ENCODE results near the gene BCKDHA. TPM values are rescaled to one million over a fixed set of nuclear protein-coding genes. Genes with fewer than 3 reads are reported as not detected.

The BCKDHA gene
- total and polyA plus RNA-seq, 2 experiments from 2014 or later, result 30.3 to 39.6 TPM

DNA sequence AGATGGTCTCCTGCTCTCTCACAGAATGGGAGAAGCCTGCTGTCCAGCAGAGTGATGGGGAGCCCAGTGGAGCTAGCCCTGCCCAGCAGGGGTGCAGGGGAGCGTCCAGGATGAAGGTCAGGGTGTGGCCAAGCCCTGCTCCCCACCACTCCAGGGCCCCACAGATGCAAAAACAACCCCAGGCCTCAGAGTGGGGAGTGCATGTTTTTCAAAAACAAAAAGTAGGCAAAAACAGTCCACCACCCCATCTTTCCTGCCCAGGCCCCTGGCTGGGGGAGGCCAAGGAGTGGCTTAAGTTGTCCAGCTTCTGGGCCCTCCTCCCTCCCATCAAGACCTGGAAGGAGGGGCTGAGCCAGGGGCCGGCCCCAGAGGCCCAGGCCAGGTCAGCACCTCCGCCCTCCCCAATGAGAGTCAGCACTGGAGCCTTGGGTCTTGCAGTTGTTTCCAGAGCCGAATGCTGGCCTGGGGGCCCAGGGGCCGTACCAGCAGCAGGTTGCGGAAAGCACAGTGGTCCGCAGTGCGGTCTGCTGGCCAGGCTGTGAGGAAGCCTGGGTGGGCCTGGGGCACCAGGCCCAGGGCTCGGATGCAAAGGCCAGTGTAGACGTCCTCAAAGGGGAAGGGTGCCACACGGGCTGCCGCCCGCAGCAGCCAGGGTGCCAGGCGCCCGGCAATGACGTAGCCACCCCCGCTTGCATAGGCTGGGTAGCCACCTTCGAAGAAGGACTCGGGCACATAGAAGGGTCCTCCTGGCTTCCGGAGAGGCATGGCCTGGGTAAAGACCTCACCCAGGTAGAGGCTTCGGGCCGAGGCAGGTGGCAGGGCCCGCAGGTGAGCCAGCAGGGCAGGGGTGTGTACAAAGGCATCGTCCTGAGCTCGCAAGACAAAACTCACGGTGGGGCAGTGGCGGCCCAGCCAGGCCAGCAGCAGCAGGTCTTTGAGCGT lies 27.8 kb downstream of the BCKDHA start:
- no peak overlapping the region for H2AFZ ChIP-seq
- no peaks in the 10 kb centered on the region for H4K20me1 ChIP-seq (ENCODE audit: insufficient read depth, poor library complexity, severe bottlenecking)
- no peaks in the 10 kb centered on the region for H3K9me2 ChIP-seq (replicated peaks; ENCODE audit: insufficient read depth)
- no peaks in the 10 kb centered on the region for H3K36me3 ChIP-seq (replicated peaks; ENCODE audit: insufficient read depth, low read depth)
- peaks cover 41% of the 10 kb centered on the region for H3K79me2 ChIP-seq
- WGBS (ENCODE audit: low lambda C conversion rate, missing lambda C conversion rate), result 94% methylated on average over 28 of the region's 28 CpGs
- H3K9me3 ChIP-seq (ENCODE audit: low read depth), result no peaks in the 10 kb centered on the region
- H3K27ac ChIP-seq, result no peak overlapping the region
- H3K4me2 ChIP-seq, result peak overlapping the region; percentile 96
- H3K4me3 ChIP-seq, result no peak overlapping the region
- no peak for DNase-seq (ENCODE audit: low spot score)
- H3K4me1 ChIP-seq (ENCODE audit: insufficient read depth), result peaks cover 25% of the 10 kb centered on the region
- TF ChIP-seq EZH2phosphoT487 (IDR thresholded peaks at IDR 0.05; ENCODE audit: low read depth, severe bottlenecking, unreplicated experiment) (no peak), CTCF (IDR thresholded peaks at IDR 0.05; ENCODE audit: poor library complexity) (no peak), EZH2 (IDR thresholded peaks at IDR 0.05; ENCODE audit: borderline replicate concordance) (no peak)
- no peaks in the 10 kb centered on the region for H3K27me3 ChIP-seq

- Histone ChIP-seq H3K4me1 (ENCODE audit: insufficient read depth) (peaks cover 25% of the 10 kb centered on the region), H3K36me3 (replicated peaks; ENCODE audit: insufficient read depth, low read depth) (no peaks in the 10 kb centered on the region), H3K79me2 (peaks cover 41% of the 10 kb centered on the region), H4K20me1 (ENCODE audit: insufficient read depth, poor library complexity, severe bottlenecking) (no peaks in the 10 kb centered on the region), H3K27ac (peak overlapping the region; percentile 97), H2AFZ (no peak overlapping the region), H3K4me3 (peak overlapping the region; percentile 35), H3K4me2 (peak overlapping the region; percentile 96), H3K27me3 (no peaks in the 10 kb centered on the region), H3K9me2 (replicated peaks; ENCODE audit: insufficient read depth) (no peaks in the 10 kb centered on the region), H3K9me3 (ENCODE audit: low read depth) (no peaks in the 10 kb centered on the region)
- TF ChIP-seq EZH2phosphoT487 (IDR thresholded peaks at IDR 0.05; ENCODE audit: low read depth, severe bottlenecking, unreplicated experiment) (no peak), CTCF (IDR thresholded peaks at IDR 0.05; ENCODE audit: poor library complexity) (no peak), EZH2 (IDR thresholded peaks at IDR 0.05; ENCODE audit: borderline replicate concordance) (no peak)
- no peak for DNase-seq (ENCODE audit: low spot score)
- WGBS (ENCODE audit: low lambda C conversion rate, missing lambda C conversion rate), result 92% methylated on average over 30 of the region's 36 CpGs
Measured at GRCh38 chr19:41426116-41426841, 28.7 kb downstream of the BCKDHA start.

DNA sequence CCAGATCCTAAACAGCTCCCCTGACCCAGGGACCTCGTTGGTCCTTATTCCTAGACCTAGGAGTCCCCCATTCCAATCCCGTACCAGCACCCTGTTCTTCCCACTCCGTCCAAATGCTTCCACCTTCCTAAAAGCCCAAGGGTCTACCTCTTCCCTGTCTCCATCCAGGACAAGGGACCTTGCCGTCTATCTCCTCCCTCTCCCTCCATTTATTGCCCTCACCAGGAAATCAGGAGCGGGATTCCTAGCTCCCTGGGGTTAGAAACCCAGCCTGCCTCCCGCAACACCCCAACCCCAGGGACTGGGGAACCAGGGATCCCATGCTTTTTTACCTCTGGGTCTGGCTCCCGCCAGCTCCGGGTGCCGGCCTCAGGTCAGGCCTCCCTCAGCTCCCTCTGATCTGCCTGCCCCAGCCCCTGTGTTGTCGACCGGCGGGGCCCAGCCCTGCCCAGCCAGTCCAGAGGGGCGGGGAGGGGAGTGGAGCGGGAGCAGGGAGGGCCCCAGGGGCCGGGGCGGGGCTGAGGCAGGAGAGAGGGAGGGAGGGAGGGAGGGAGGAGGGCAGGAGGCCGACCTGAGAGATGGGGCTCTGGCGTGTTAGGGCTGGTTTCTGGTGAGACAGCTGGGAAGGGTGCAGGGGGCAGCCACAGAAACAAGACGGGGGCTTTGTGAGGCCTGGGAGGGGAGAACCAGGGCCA lies 29.5 kb downstream of the BCKDHA start, which contains the start of gene B3GNT8:
Gene B3GNT8, minus strand, starts transcription at position 423 of the 695 bp plus-strand sequence. CDS start 596 bp downstream, outside the sequence.
- Histone ChIP-seq H3K36me3 (replicated peaks; ENCODE audit: insufficient read depth, low read depth) (no peaks in the 10 kb centered on the region), H3K4me3 (peak within 1 kb of the TSS; percentile 35), H4K20me1 (ENCODE audit: insufficient read depth, poor library complexity, severe bottlenecking) (no peaks in the 10 kb centered on the region), H3K9me2 (replicated peaks; ENCODE audit: insufficient read depth) (no peaks in the 10 kb centered on the region), H3K4me1 (ENCODE audit: insufficient read depth) (peaks cover 25% of the 10 kb centered on the region), H2AFZ (peak within 1 kb of the TSS; percentile 64), H3K27me3 (no peaks in the 10 kb centered on the region), H3K9me3 (ENCODE audit: low read depth) (no peaks in the 10 kb centered on the region), H3K27ac (peak within 1 kb of the TSS; percentile 97), H3K79me2 (peaks cover 41% of the 10 kb centered on the region), H3K4me2 (peak within 1 kb of the TSS; percentile 96)
- TF ChIP-seq EZH2phosphoT487 (IDR thresholded peaks at IDR 0.05; ENCODE audit: low read depth, severe bottlenecking, unreplicated experiment) (no peak), EZH2 (IDR thresholded peaks at IDR 0.05; ENCODE audit: borderline replicate concordance) (no peak), CTCF (IDR thresholded peaks at IDR 0.05; ENCODE audit: poor library complexity) (no peak)
- peak; percentile 96 for DNase-seq (ENCODE audit: low spot score)
- 10% methylated on average over 11 of the region's 19 CpGs for WGBS (ENCODE audit: low lambda C conversion rate, missing lambda C conversion rate)

Data from hepatocyte (in vitro differentiated cells).